ENCODE results near the gene TMEM170A.
A peak's percentile ranks its signal among the peaks of the same experiment; 100 is the strongest.
"Not testable (repeated sequence)": the region's sequence is repeated elsewhere in the genome, so short reads cannot be mapped to it uniquely, and the experiment has no call there.

The TMEM170A gene, protein sequence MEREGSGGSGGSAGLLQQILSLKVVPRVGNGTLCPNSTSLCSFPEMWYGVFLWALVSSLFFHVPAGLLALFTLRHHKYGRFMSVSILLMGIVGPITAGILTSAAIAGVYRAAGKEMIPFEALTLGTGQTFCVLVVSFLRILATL

DNA sequence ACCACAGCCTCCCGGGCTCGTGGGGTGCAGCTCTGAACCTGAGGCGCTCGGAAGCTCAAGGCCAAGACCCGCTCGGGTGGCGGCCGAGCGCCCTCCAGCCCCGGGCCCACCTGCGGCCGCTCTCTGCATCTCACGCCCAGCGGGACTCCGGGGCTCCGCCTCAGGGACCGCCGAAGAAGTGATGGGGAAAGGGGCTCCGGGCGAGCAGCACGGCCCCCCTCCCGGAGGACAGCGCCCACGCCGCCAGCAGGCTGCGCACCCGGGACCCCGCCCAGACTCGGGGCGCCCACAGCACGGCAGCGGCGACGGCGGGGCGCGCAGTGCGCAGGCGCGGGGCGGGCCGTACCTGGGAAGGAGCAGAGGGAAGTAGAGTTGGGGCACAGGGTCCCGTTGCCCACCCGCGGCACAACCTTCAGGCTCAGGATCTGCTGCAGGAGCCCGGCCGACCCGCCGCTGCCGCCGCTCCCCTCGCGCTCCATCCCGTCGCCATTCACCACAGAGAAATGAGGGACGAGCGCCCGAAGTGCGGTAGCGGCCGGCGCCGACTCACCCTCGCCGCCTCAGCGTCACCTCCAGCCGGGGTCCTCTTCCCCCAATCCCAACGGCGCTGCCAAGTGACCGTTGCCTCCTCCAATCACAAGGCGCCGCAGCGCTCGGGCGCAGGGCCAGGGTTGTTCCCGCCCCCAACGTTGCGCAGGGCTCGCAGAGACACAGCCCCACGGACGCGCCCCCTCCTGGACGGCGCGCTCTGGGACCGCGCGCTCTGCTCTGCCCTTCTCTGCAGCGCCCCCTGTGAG is at the start of gene TMEM170A:
Gene TMEM170A, minus strand, starts transcription at position 568 of the 797 bp plus-strand sequence. Its CDS starts 89 bp downstream, at position 479.
- DNase-seq (ENCODE audit: low read depth): peak; percentile 94
- TF ChIP-seq, protein P1, sequence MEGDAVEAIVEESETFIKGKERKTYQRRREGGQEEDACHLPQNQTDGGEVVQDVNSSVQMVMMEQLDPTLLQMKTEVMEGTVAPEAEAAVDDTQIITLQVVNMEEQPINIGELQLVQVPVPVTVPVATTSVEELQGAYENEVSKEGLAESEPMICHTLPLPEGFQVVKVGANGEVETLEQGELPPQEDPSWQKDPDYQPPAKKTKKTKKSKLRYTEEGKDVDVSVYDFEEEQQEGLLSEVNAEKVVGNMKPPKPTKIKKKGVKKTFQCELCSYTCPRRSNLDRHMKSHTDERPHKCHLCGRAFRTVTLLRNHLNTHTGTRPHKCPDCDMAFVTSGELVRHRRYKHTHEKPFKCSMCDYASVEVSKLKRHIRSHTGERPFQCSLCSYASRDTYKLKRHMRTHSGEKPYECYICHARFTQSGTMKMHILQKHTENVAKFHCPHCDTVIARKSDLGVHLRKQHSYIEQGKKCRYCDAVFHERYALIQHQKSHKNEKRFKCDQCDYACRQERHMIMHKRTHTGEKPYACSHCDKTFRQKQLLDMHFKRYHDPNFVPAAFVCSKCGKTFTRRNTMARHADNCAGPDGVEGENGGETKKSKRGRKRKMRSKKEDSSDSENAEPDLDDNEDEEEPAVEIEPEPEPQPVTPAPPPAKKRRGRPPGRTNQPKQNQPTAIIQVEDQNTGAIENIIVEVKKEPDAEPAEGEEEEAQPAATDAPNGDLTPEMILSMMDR (conservative IDR thresholded peaks at IDR 0.05; ENCODE audit: low read depth, low read length): peak; percentile 100
- H3K4me3 ChIP-seq (ENCODE audit: low read length): peak within 1 kb of the TSS; percentile 74

DNA sequence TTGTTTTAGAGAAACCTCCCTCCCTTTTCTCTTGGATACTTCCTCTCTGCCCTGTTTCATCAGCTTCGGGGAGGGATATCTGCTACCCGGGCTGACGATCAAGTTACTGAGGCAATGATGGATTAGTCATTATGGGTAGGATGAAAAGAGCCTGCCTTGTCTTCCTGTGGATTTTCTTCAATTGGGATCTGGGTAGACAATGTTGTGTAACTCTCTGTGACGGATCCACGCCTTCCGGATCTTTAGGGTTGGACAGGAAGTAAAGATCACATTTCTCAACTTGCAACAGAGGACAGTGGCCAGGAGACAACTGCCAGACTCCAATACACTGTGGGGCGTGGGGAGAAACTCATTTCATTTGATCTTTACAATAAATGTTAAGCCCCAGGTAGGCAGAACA is 42.1 kb upstream of the TMEM170A start:
- H3K4me3 ChIP-seq (ENCODE audit: low read length): no peak overlapping the region
- DNase-seq (ENCODE audit: low read depth): no peak
- TF ChIP-seq, protein P1 (conservative IDR thresholded peaks at IDR 0.05; ENCODE audit: low read depth, low read length): no peak

DNA sequence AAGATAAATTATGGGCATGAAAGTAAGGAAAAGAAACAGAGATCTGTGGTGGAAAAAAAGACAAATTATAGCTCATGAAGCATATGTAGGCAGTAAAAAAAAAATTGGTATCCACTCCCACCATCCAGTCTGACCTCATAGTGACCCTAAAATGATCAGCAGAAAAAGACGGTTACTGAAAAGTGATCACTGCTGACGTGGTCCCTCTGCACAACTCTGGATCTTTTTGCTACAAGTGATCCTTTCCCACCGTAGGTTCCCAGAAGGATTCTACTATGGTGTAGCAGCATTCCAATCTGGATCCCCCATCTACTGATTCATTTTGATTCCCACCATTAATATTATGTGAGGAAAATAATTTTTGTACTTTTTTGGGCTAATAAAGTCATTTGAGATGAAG is 41.6 kb upstream of the TMEM170A start:
- no peak for DNase-seq (ENCODE audit: low read depth)
- no peak overlapping the region for H3K4me3 ChIP-seq (ENCODE audit: low read length)
- TF ChIP-seq, protein P1 (conservative IDR thresholded peaks at IDR 0.05; ENCODE audit: low read depth, low read length): no peak

DNA sequence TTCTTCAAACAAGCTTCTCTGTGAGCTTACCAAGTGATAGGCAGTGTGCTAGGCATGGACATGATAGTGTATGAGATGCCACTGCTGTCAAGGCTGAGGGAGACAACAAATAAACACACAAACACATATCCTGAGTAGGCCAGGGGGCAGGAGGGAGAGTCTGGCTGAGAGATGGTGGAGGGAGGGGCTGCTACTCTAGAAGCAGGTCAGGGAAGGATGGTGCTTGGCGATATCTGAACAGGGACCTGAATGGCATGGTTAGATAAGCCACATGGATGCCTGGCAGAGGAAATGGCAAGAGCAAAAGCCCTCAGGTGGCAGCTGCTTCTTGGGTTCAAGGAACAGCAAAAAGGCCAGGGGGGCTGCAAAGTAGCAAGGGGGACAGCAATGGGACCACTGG is 39.3 kb upstream of the TMEM170A start:
- no peak for DNase-seq (ENCODE audit: low read depth)
- H3K4me3 ChIP-seq (ENCODE audit: low read length): no peak overlapping the region
- TF ChIP-seq, protein P1 (conservative IDR thresholded peaks at IDR 0.05; ENCODE audit: low read depth, low read length): no peak

DNA sequence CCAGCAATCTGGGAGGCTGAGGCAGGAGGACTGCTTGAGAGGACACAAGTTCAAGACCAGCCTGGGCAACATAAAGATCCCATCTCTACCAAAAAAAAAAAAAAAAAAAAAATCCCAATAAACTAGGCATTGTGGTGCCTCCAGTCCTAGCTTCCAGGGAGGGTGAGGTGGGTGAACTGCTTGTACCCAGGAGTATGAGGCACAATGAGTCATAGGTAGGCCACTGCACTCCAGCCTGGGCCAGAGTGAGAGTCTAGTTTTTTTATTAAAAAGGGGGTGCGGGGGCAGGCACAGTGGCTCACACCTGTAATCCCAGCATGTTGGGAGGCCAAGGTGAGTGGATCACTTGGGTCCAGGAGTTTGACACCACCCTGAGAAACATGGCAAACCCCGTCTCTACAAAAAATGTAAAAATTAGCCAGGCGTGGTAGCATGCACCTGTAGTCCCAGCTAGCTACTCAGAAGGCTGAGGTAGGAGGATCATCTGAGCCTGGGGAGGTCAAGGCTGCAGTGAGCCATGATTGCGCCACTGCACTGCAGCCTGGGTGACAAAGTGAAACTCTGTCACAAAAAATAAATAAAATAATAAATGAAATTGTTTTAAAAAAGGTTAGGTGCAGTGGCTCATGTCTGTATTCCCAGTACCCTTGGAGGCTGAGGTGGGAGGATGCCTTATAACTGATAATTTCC is 38.6 kb upstream of the TMEM170A start:
- no peak overlapping the region for H3K4me3 ChIP-seq (ENCODE audit: low read length)
- TF ChIP-seq, protein P1 (conservative IDR thresholded peaks at IDR 0.05; ENCODE audit: low read depth, low read length): no peak
- no peak for DNase-seq (ENCODE audit: low read depth)

DNA sequence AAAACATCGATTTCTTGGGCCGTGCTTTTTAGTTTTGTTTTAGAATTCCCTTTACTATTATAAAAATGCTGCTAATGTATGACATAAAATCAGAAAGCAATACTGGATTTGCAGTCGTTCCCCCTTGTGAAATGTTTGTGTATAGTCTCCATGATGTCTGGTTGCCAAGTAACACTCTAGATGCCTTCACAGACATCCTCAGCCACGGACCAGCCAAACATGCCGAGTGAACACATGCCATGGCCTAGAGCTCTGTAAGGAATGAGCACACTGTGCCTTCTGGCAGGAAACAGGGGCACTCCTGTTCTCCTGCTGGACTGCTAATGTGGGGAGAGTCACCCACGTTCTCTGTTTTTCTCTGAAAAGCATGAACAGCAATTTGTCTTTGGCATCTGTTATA is 37.3 kb upstream of the TMEM170A start:
- not testable (repeated sequence) for DNase-seq (ENCODE audit: low read depth); H3K4me3 ChIP-seq (ENCODE audit: low read length)

DNA sequence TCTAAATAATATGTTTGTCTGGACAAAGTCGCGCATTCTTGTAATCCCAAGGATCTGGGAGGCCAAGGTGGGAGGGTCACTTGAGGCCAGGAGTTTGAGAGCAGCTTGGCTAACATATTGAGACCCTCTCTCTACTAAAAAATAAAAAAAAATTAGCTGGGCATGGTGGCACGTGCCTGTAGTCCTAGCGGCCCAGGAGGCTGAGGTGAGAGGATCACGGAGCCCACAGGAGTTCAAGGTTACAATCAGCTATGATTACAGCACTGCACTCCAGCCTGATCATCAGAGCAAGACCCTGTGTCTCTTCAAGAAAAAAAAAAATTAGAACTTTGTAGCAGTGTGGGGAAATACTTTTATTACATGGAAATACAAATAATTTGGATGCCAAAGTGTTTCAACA is 36.9 kb upstream of the TMEM170A start:
- H3K4me3 ChIP-seq (ENCODE audit: low read length): no peak overlapping the region
- no peak for DNase-seq (ENCODE audit: low read depth)
- TF ChIP-seq, protein P1 (conservative IDR thresholded peaks at IDR 0.05; ENCODE audit: low read depth, low read length): no peak

DNA sequence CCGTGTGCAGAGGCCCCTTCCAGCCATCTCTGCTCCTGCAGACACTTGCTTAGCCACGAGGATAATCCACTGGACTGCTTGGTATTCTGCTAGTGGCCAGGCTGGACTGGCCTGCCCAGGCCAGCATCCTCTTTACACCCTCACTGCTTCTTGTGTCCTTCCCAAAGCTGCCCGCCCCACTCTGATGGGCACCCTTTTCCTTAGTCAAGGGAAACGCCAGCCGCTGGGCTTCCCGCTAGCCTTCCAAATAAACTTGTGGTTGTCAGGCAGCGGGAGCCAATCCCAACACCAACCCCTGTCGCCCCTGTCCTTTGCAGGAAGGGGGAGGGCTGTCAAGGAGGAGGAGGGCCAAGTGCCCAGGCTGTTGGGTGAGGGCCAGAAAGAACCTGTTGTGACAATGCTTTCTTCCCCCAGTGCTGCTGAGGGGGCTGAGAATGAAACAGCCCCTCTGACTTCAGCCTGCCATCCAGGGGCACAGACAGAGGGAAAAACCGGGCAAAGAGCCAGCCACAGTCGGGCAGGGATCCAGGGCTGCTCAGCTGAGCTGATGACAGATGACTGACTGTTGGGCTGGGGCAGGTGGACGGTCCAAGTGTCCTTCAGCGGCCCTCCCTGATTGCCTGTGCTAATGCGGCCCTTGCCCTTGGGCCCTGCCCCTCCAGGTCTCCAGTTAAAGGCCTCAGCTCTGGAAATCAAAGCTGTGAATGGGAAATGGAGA is 34.3 kb upstream of the TMEM170A start:
- not testable (repeated sequence) for H3K4me3 ChIP-seq (ENCODE audit: low read length); DNase-seq (ENCODE audit: low read depth)
